Measurements from ENCODE around the gene KCNS3. TPM values are rescaled to one million over a fixed set of nuclear protein-coding genes. Genes with fewer than 3 reads are reported as not detected.
A peak's percentile ranks its signal among the peaks of the same experiment; 100 is the strongest.
"Not testable (repeated sequence)": the region's sequence is repeated elsewhere in the genome, so short reads cannot be mapped to it uniquely, and the experiment has no call there.

Gene KCNS3
- total RNA-seq, 1 experiment from 2014 or later = 35.0 TPM

DNA sequence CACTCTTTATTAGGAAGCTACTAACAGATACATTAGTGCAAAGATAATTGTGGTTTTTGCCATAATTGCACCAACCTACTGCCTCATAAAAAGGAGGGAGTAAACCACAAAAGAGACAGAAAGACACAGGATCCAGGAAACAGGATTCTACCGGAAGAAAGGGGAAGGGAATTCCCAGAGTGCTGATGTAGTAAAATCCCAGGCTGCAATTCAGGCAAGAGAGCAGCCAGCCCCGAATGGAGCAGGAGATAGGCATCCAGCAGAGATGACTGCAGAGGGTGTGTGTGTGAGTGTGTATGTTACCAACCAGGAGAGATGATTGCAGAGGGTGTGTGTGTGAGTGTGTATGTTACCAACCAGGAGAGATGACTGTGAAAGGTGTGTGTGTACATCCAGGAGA is 84.4 kb downstream of the KCNS3 start:
- peak; percentile 24 for DNase-seq (ENCODE audit: low read depth, low spot score)
- in situ Hi-C loops (cut with HindIII; ENCODE audit: low pct_unique_long_range_greater_than_20kb, low sequenced_read_pairs) = no loop called here

DNA sequence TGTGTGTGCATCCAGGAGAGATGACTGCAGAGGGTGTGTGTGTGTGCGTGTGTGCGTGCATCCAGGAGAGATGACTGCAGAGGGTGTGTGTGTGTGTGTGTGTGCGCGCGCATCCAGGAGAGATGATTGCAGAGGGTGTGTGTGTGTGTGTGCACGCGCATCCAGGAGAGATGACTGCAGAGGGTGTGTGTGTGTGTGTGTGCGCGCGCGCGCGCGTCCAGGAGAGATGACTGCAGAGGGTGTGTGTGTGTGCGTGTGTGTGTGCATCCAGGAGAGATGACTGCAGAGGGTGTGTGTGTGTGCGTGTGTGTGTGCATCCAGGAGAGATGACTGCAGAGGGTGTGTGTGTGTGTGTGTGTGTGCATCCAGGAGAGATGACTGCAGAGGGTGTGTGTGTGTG is 85.1 kb downstream of the KCNS3 start:
- DNase-seq (ENCODE audit: low read depth, low spot score); in situ Hi-C loops (cut with HindIII; ENCODE audit: low pct_unique_long_range_greater_than_20kb, low sequenced_read_pairs): not testable (repeated sequence)

DNA sequence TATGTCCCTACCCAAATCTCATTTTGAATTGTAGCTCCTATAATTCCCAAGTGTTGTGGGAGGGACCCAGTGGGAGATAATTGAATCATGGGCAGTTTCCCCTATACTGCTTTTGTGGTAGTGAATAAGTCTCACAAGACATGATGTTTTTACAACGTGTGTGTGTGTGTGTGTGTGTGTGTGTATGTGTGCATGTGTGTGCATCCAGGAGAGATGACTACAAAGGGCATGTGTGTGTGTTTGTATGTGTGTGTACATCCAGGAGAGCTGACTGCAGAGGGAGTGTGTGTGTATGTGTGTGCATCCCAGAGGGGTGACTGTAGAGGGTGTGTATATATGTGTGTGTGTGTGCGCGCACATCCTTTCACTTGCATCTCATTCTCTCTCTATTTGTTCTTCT is 86.7 kb downstream of the KCNS3 start:
- in situ Hi-C loops (cut with HindIII; ENCODE audit: low pct_unique_long_range_greater_than_20kb, low sequenced_read_pairs) = no loop called here

DNA sequence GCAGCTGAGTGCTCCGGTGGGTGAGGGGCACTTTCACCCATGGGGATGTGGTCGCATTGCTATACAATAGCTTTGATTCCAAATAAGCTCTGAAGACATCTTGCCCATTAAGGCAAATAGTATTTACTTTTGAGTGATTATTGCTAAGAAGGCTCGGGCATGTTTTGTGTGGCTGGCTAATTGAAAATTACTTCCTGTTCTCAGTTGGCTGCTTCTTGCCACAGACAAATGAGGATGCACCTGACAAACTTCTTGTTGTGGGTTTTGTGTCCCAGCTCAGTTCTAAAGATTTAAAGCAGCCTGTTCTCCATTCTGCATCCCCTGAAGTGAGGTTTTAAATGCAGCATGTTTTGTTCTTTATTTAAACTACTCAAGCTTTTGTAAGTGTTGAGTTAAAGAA is 88.3 kb downstream of the KCNS3 start:
- no peak for DNase-seq (ENCODE audit: low read depth, low spot score)

More for the DNA sequence above, 86.7 kb downstream of the KCNS3 start:
- DNase-seq (ENCODE audit: low read depth, low spot score) = no peak

GRCh38 chr2:17969661-17970060 is 91.2 kb downstream of the KCNS3 start:
- in situ Hi-C loops (cut with HindIII; ENCODE audit: low pct_unique_long_range_greater_than_20kb, low sequenced_read_pairs) = no loop called here
- no peak for DNase-seq (ENCODE audit: low read depth, low spot score)

More for the DNA sequence above, 88.3 kb downstream of the KCNS3 start:
- in situ Hi-C loops (cut with HindIII; ENCODE audit: low pct_unique_long_range_greater_than_20kb, low sequenced_read_pairs) = no loop called here

GRCh38 chr2:17971531-17972125 is 93.2 kb downstream of the KCNS3 start:
- no peak for DNase-seq (ENCODE audit: low read depth, low spot score)
- in situ Hi-C loops (cut with HindIII; ENCODE audit: low pct_unique_long_range_greater_than_20kb, low sequenced_read_pairs) = no loop called here

DNA sequence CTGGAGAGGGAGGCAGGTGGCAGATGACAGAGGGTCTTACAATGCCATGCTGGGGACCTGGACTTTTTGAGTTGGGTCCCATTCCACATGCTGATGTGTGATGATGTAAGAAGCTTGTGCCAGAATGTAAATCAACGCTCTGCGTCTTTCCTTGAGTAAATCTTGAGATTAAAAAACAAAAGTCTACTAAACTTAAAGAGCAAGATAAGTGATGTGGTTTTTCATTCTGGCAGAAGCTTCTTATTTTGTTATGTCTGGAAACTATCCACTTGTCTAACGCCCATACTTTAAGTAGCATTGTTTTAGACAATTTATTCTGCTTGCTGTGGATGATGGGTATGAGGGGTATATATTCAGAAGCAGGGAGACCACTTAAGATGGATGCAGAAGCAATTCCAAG is 94.5 kb downstream of the KCNS3 start:
- in situ Hi-C loops (cut with HindIII; ENCODE audit: low pct_unique_long_range_greater_than_20kb, low sequenced_read_pairs) = no loop called here
- no peak for DNase-seq (ENCODE audit: low read depth, low spot score)

DNA sequence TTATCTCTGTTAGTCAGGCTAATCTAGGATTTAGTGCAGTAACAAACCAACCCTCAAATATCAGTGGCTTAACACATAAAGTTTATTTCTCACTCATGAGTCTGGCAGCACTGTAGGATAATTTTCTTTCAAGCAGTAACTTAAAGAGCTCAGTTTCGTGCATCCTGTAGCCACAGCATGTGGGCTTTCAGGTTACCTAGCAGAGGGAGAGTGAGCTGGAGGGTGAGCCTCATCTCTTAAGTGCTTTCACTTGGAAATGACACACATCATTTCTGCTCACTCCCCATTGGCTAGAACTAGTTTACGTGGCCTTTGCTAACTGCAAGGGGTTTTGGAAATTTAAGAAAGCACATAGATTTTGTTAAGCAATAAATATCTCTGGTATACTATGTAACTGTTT is 96.9 kb downstream of the KCNS3 start:
- in situ Hi-C loops (cut with HindIII; ENCODE audit: low pct_unique_long_range_greater_than_20kb, low sequenced_read_pairs) = no loop called here

DNA sequence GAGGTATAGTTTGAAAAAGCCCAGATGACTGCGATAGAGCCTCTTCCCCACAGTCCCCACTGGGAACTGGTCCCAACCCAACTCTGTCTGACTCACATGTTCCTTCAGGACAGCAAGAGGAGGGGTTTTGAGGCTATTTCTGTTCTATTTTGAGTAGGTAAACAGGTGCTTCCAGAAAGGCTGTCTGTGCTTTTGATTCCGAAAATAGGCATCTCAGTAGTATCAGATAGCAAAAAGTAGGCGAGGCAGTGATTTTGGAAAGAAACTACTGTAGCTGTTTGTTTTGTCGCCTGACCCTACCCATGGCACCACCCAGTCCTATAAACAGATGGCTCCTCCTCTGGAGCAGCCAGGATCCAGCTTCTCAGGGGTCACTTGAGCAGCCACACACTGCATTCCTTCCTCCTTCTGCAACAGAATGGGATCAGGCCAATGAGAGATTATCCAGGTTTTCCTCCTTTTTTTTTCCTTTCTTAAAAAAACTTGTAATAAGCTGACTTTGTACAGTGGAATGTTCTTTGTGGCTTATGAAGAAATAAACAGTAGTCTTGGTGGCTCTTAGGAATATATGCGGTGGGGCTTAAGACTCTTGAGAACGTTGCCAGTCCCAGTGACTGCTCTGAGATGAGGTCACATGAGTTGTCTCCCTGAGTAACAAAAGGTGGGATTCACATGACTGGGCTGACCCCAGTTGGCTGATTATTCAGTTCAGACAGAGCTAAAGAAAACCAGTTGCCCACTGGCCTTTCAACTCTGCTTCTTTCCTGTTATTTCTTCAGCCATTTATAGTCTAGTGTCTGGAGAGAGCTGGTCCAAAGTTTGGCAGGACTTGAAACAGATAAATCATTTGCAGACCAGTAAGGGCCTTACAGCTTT is 98.6 kb downstream of the KCNS3 start:
- DNase-seq (ENCODE audit: low read depth, low spot score) = no peak
- in situ Hi-C loops (cut with HindIII; ENCODE audit: low pct_unique_long_range_greater_than_20kb, low sequenced_read_pairs) = no loop called here

More for the DNA sequence above, 96.9 kb downstream of the KCNS3 start:
- no peak for DNase-seq (ENCODE audit: low read depth, low spot score)

DNA sequence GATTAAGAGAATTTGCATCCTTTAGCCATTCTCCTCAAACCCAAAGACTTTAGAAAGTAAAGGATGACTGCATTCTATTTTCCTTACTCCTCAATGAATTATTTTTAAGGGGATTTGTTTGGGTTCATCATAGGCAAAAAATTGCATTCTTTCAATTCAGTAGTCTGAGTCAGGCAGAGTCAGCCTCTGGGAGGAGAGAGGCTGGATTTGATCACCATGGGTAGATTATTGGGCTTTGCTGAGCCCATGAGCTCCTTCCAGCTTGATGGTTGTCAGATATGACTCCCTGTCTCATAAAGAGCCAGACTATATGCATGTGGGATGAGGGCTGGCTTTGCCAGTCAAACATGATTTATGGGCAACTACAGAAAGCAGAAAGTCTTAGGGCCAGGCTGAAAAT is 101.2 kb downstream of the KCNS3 start:
- in situ Hi-C loops (cut with HindIII; ENCODE audit: low pct_unique_long_range_greater_than_20kb, low sequenced_read_pairs) = no loop called here
- no peak for DNase-seq (ENCODE audit: low read depth, low spot score)

DNA sequence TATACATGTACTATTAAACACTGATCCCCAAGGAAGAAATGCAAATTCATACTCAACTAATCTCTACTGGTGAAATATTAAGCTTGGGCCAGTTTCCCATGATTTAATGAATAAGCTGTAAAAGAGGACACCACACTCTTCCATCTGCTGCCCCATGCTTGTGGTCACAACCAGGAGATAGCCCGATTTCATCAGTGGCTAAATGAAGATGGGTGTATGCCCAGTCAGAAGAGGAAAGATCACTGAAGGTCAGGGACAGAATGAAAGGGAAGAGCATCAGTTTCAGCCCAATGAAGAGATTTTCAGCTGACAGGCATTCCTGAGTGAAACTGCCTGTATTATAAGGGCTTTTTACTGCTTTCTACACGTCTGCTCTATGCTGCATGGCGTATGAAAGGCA is 103.5 kb downstream of the KCNS3 start:
- in situ Hi-C loops (cut with HindIII; ENCODE audit: low pct_unique_long_range_greater_than_20kb, low sequenced_read_pairs) = no loop called here

More for the DNA sequence above, 103.5 kb downstream of the KCNS3 start:
- DNase-seq (ENCODE audit: low read depth, low spot score) = no peak

Other genes starting within 250 kb of the KCNS3 start
- 26.3 and 30.6 TPM in 2 replicates for gene SMC6, start 124.9 kb upstream of the KCNS3 start, total RNA-seq (2014; rRNA removed; shearing (Covaris generic))
- 16.1 and 21.4 TPM in 2 replicates for gene GEN1, start 124.5 kb upstream of the KCNS3 start, total RNA-seq (2014; rRNA removed; shearing (Covaris generic))
- not detected in 2 replicates for gene MSGN1, start 62.2 kb upstream of the KCNS3 start, total RNA-seq (2014; rRNA removed; shearing (Covaris generic))

Data from SK-MEL-5 (cell line).